Endothelial cell of umbilical vein (primary cell): Measurements from ENCODE around the gene ACKR3. TPM values are rescaled to one million over a fixed set of nuclear protein-coding genes. Genes with fewer than 3 reads are reported as not detected.

Experiments
- BruUV-seq: library from RNA; stranded (reverse); fragments of 400-500 nt; replicated peaks from 2 replicates; lab custom pipeline; 2021; lab: Mats Ljungman, UMichigan
- CTCF ChIA-PET: fragments of 300-600, 350-600 bp; sonication (Branson Sonifier 250); formaldehyde crosslinking; loops from one replicate; lab custom pipeline; 2021; ENCODE audit warnings: antibody characterized with exemption, inconsistent platforms; lab: Charles Lee
- POLR2A ChIA-PET: fragments of 300-600, 350-600 bp; sonication (Branson Sonifier 250); formaldehyde crosslinking; loops from one replicate; lab custom pipeline; 2021; ENCODE audit warnings: antibody characterized with exemption, inconsistent platforms; lab: Charles Lee
- DNase-seq: peaks from one replicate; pipeline ENCODE4 v3.0.0-alpha.2; 2011; ENCODE audit warnings: low read depth, low spot score
- FAIRE-seq: peaks from 2 replicates; lab custom pipeline; 2011; peaks lifted over from hg19 to GRCh38; lab: Jason Lieb, UNC
- H2AFZ ChIP-seq: 2 replicates; pipeline ENCODE4 v1.6.0; 2012; ENCODE audit warnings: low read depth, low read length, control low read depth, inconsistent platforms
- H3K27ac ChIP-seq: 2 replicates; pipeline ENCODE4 v1.5.1; 2011; ENCODE audit warnings: low read depth, mild to moderate bottlenecking, control low read depth, low read length, moderate library complexity; ENCODE audit not compliant: insufficient read depth
- H3K27me3 ChIP-seq, 2 experiments: 2 replicates each; pipeline versions ENCODE4 v1.6.0 to v1.6.1; 2011; ENCODE audit warnings: low read length in 2 of 2, mixed read lengths in 1 of 2; ENCODE audit not compliant: control insufficient read depth in 2 of 2, insufficient read depth in 2 of 2
- H3K36me3 ChIP-seq, 2 experiments: 2 replicates in 1 of 2; 3 replicates in 1 of 2; pipeline ENCODE4 v1.5.1; 2011; ENCODE audit warnings: low read length in 2 of 2, mild to moderate bottlenecking in 1 of 2, moderate library complexity in 1 of 2; ENCODE audit not compliant: control insufficient read depth in 2 of 2, insufficient read depth in 2 of 2; ENCODE audit errors: extremely low read depth in 1 of 2
- H3K4me1 ChIP-seq: 3 replicates; pipeline ENCODE4 v1.5.1; 2011; ENCODE audit warnings: mild to moderate bottlenecking, low read length; ENCODE audit not compliant: control insufficient read depth, insufficient read depth; ENCODE audit errors: extremely low read depth
- H3K4me2 ChIP-seq: 2 replicates; pipeline ENCODE4 v1.6.1; 2011; ENCODE audit warnings: low read length, control low read depth, mixed read lengths; ENCODE audit not compliant: insufficient read depth
- H3K4me3 ChIP-seq, 3 experiments: fragments of 200-600 bp in 1 of 3; sonication (generic), shearing (Covaris generic) in 1 of 3; replicated peaks in 1 of 3; 2 replicates each; pipeline ENCODE4 v1.5.1; 2011 to 2016; ENCODE audit warnings: control low read depth in 3 of 3, low read length in 3 of 3, mild to moderate bottlenecking in 2 of 3, inconsistent platforms in 1 of 3, low read depth in 1 of 3, moderate library complexity in 1 of 3; ENCODE audit not compliant: insufficient read depth in 1 of 3
- H3K79me2 ChIP-seq: 2 replicates; pipeline ENCODE4 v1.6.0; 2012; ENCODE audit warnings: low read length, inconsistent platforms; ENCODE audit not compliant: control insufficient read depth, insufficient read depth
- H3K9ac ChIP-seq: replicated peaks from 2 replicates; pipeline ENCODE3; 2011; ENCODE audit warnings: low read length, control low read depth; ENCODE audit not compliant: insufficient read depth; ENCODE audit errors: extremely low read depth
- H3K9me1 ChIP-seq: replicated peaks from 3 replicates; pipeline ENCODE4 v1.6.0; 2011; ENCODE audit warnings: mild to moderate bottlenecking, low read length; ENCODE audit not compliant: control insufficient read depth, insufficient read depth; ENCODE audit errors: extremely low read depth
- H3K9me3 ChIP-seq: replicated peaks from 2 replicates; pipeline ENCODE4 v1.5.1; 2012; ENCODE audit warnings: low read length, inconsistent platforms; ENCODE audit not compliant: control insufficient read depth, insufficient read depth
- H4K20me1 ChIP-seq: replicated peaks from 2 replicates; pipeline ENCODE3; 2011; ENCODE audit warnings: mild to moderate bottlenecking, low read length; ENCODE audit not compliant: control insufficient read depth, insufficient read depth; ENCODE audit errors: extremely low read depth
- EZH2 ChIP-seq: IDR thresholded peaks from 2 replicates; pipeline ENCODE4 v1.6.1; 2012; ENCODE audit warnings: borderline replicate concordance, low read depth, mild to moderate bottlenecking, moderate library complexity, low read length, inconsistent platforms; ENCODE audit not compliant: severe bottlenecking
- FOS ChIP-seq: IDR thresholded peaks from 2 replicates; pipeline ENCODE4 v1.6.1; 2011; ENCODE audit warnings: mild to moderate bottlenecking, low read length, moderate library complexity, borderline replicate concordance; ENCODE audit not compliant: insufficient read depth
- GATA2 ChIP-seq: IDR thresholded peaks from 2 replicates; pipeline ENCODE4 v1.7.0; 2011; ENCODE audit warnings: low read depth, mild to moderate bottlenecking, moderate library complexity, mixed read lengths, low read length; ENCODE audit not compliant: insufficient read length, insufficient read depth
- JUN ChIP-seq: IDR thresholded peaks from 2 replicates; pipeline ENCODE4 v1.6.1; 2011; ENCODE audit warnings: borderline replicate concordance, low read depth; ENCODE audit not compliant: insufficient read length, insufficient read depth
- MAX ChIP-seq: IDR thresholded peaks from 2 replicates; pipeline ENCODE4 v1.6.1; 2011; ENCODE audit not compliant: insufficient read depth, insufficient read length
- MYC ChIP-seq: IDR thresholded peaks from one replicate; pipeline ENCODE4 v1.6.1; 2011; ENCODE audit warnings: mild to moderate bottlenecking, low read depth, low read length
- POLR2A ChIP-seq: IDR thresholded peaks from 2 replicates; pipeline ENCODE4 v1.6.1; 2012; ENCODE audit warnings: low read depth, mild to moderate bottlenecking, control low read depth, low read length
- POLR2AphosphoS5 ChIP-seq: IDR thresholded peaks from 2 replicates; pipeline ENCODE4 v1.6.1; 2012; ENCODE audit warnings: low read depth, mild to moderate bottlenecking, control low read depth, low read length, moderate library complexity; ENCODE audit not compliant: insufficient read depth
- dilution Hi-C: fragments of 300-500 bp; cut with MboI; formaldehyde crosslinking; loops from one replicate; pipeline ENCODE4 v1.15.0; 2019; ENCODE audit warnings: low sequenced_read_pairs; ENCODE audit not compliant: extremely low pct_ligation_motif_present
- intact Hi-C: fragments of 100-400 bp; cut with micrococcal nuclease; formaldehyde crosslinking; loops from one replicate; pipeline ENCODE4 v1.10.0; 2022
- polyA plus RNA-seq, 4 experiments: library from polyadenylated mRNA; depleted of rRNA in 3 of 4; stranded (reverse) in 3 of 4; unstranded in 1 of 4; fragments of >200 nt; gene quantifications; 2 replicates each; pipeline versions ENCODE4 v1.2.1 to v1.2.3, GENCODE V29; 2011 to 2012; ENCODE audit warnings: missing spikeins in 1 of 4
- total RNA-seq: library from RNA; stranded (reverse); gene quantifications from 2 replicates; pipeline ENCODE4 v1.2.3, GENCODE V29; 2021
- TF ChIP-seq, protein P1 (sequence below), 2 donors: IDR thresholded peaks; 1 replicate in 1 of 2; 2 replicates in 1 of 2; pipeline ENCODE4 v1.5.1; 2011; ENCODE audit warnings: low read length in 2 of 2, mild to moderate bottlenecking in 2 of 2, moderate library complexity in 2 of 2, control low read depth in 1 of 2, inconsistent platforms in 1 of 2, low read depth in 1 of 2; ENCODE audit not compliant: insufficient read depth in 1 of 2; ENCODE audit errors: extremely low read depth in 1 of 2

The ACKR3 gene
- total and polyA plus RNA-seq, 2 donors (not counting 3 experiments of a cell fraction or from before 2014, with no cell fraction given): 31.1 to 428 TPM

DNA sequence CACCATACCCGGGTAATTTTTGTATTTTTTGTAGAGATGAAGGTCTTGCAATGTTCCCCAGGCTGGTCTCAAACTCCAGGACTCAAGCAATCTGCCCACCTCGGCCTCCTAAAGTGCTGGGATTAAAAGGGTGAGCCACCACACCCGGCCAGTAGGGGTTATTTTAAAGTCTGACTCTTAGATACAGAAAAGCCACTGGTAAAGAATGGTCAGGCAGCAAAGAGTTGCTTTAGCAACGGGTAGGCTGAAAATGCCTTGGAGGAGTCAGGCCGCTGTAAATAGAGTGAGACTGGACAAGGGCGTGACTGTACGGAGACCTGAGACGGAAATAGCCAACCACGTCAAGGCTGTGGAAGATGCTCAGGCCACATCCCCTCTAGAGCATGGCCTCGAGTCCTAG lies 54.2 kb downstream of the ACKR3 start:
- no peak overlapping the region for H3K9ac ChIP-seq
- dilution Hi-C loops (no loop called here), intact Hi-C loops (no loop called here)
- DNase-seq (no peak), FAIRE-seq (no peak)
- no peak overlapping the region for H3K27ac ChIP-seq
- H3K27me3 ChIP-seq: no peaks in the 10 kb centered on the region
- H3K79me2 ChIP-seq: no peaks in the 10 kb centered on the region
- CTCF ChIA-PET: no interaction called here
- POLR2A ChIA-PET: no interaction called here
- TF ChIP-seq POLR2AphosphoS5: no peak
- TF ChIP-seq GATA2: no peak
- no peak for TF ChIP-seq EZH2
- no peak for TF ChIP-seq MYC
- TF ChIP-seq JUN: no peak
- no peak for TF ChIP-seq MAX
- no peak for TF ChIP-seq FOS
- TF ChIP-seq, protein P1, sequence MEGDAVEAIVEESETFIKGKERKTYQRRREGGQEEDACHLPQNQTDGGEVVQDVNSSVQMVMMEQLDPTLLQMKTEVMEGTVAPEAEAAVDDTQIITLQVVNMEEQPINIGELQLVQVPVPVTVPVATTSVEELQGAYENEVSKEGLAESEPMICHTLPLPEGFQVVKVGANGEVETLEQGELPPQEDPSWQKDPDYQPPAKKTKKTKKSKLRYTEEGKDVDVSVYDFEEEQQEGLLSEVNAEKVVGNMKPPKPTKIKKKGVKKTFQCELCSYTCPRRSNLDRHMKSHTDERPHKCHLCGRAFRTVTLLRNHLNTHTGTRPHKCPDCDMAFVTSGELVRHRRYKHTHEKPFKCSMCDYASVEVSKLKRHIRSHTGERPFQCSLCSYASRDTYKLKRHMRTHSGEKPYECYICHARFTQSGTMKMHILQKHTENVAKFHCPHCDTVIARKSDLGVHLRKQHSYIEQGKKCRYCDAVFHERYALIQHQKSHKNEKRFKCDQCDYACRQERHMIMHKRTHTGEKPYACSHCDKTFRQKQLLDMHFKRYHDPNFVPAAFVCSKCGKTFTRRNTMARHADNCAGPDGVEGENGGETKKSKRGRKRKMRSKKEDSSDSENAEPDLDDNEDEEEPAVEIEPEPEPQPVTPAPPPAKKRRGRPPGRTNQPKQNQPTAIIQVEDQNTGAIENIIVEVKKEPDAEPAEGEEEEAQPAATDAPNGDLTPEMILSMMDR (IDR thresholded peaks at IDR 0.05; ENCODE audit: extremely low read depth in 1 of 2, insufficient read depth in 1 of 2, low read depth in 1 of 2, low read length in 2 of 2): no peak
- no peak for TF ChIP-seq POLR2A
- BruUV-seq: no TSS peak
- no peaks in the 10 kb centered on the region for H3K4me1 ChIP-seq
- no peak overlapping the region for H2AFZ ChIP-seq
- H4K20me1 ChIP-seq: no peaks in the 10 kb centered on the region
- no peaks in the 10 kb centered on the region for H3K36me3 ChIP-seq
- no peak overlapping the region for H3K4me3 ChIP-seq
- no peak overlapping the region for H3K4me2 ChIP-seq
- no peaks in the 10 kb centered on the region for H3K9me3 ChIP-seq
- H3K9me1 ChIP-seq: no peaks in the 10 kb centered on the region
